ENCODE results near the gene SKIC2.

- no peak for TF ChIP-seq EP300 (IDR thresholded peaks at IDR 0.05)
- no peak for TF ChIP-seq CTCF (IDR thresholded peaks at IDR 0.05)
- no peak for TF ChIP-seq POLR2A (IDR thresholded peaks at IDR 0.05)
Observed at GRCh38 chr6:31949926-31950548, 8.9 kb upstream of the SKIC2 start.
